Gastrocnemius medialis (tissue), 4 donors: ENCODE measurements around the gene FLT1.

Experiments
- CTCF ChIP-seq, 5 experiments: fragments of 450-650 bp in 3 of 5; fragments of 200-600 bp in 2 of 5; sonication (generic) in 2 of 5; IDR thresholded peaks in 4 of 5; conservative IDR thresholded peaks in 1 of 5; 1 replicate in 4 of 5; 2 replicates in 1 of 5; pipeline ENCODE4 v1.5.1; 2016 to 2019; ENCODE audit warnings: antibody characterized with exemption in 5 of 5, mild to moderate bottlenecking in 3 of 5, moderate library complexity in 3 of 5
- POLR2A ChIP-seq, 2 donors: fragments of 450-650 bp; IDR thresholded peaks; one replicate each; pipeline ENCODE4 v1.6.1; 2017; ENCODE audit warnings: antibody characterized with exemption in 2 of 2, mild to moderate bottlenecking in 2 of 2, moderate library complexity in 2 of 2

GRCh38 chr13:28438598-28439334 lies 56.2 kb downstream of the FLT1 start:
- no peak for TF ChIP-seq CTCF (IDR thresholded peaks at IDR 0.05 in 4 of 5, conservative IDR thresholded peaks at IDR 0.05 in 1 of 5)
- TF ChIP-seq POLR2A (IDR thresholded peaks at IDR 0.05), result no peak
